H9 (cell line): ENCODE data around the gene CYBB. TPM values are rescaled to one million over a fixed set of nuclear protein-coding genes. Genes with fewer than 3 reads are reported as not detected.

ENCODE experiments used
- DNase-seq: peaks from one replicate; pipeline ENCODE4 v3.0.0-alpha.2; 2017
- H2AFZ ChIP-seq: one replicate; pipeline ENCODE4 v1.6.1; 2013; ENCODE audit warnings: mild to moderate bottlenecking, low read length, control low read depth, moderate library complexity
- H2AK5ac ChIP-seq: 2 replicates; pipeline ENCODE4 v1.6.1; 2013; ENCODE audit warnings: low read length, control low read depth, mixed read lengths; ENCODE audit not compliant: insufficient read length
- H2BK120ac ChIP-seq: one replicate; pipeline ENCODE4 v1.6.1; 2013; ENCODE audit warnings: low read depth, mild to moderate bottlenecking, low read length, control low read depth, inconsistent platforms; ENCODE audit not compliant: poor library complexity, severe bottlenecking
- H2BK12ac ChIP-seq: 2 replicates; pipeline ENCODE4 v1.6.1; 2013; ENCODE audit warnings: low read length, control low read depth, mixed read lengths, low read depth; ENCODE audit not compliant: insufficient read length
- H2BK15ac ChIP-seq: 2 replicates; pipeline ENCODE4 v1.6.1; 2013; ENCODE audit warnings: low read depth, low read length, control low read depth
- H2BK20ac ChIP-seq: one replicate; pipeline ENCODE4 v1.6.1; 2013; ENCODE audit warnings: low read depth, mild to moderate bottlenecking, low read length, control low read depth, inconsistent platforms; ENCODE audit not compliant: poor library complexity, severe bottlenecking
- H2BK5ac ChIP-seq: 2 replicates; pipeline ENCODE4 v1.6.1; 2013; ENCODE audit warnings: low read length, control low read depth, mixed read lengths; ENCODE audit not compliant: insufficient read length
- H3K14ac ChIP-seq: 2 replicates; pipeline ENCODE4 v1.6.1; 2013; ENCODE audit warnings: low read length, control low read depth; ENCODE audit not compliant: insufficient read depth
- H3K18ac ChIP-seq: 2 replicates; pipeline ENCODE4 v1.6.1; 2013; ENCODE audit warnings: low read depth, mild to moderate bottlenecking, mixed read lengths, low read length, control low read depth; ENCODE audit not compliant: insufficient read length
- H3K23ac ChIP-seq: 2 replicates; pipeline ENCODE4 v1.6.1; 2013; ENCODE audit warnings: low read length, control low read depth, mixed read lengths, low read depth; ENCODE audit not compliant: insufficient read length
- H3K23me2 ChIP-seq: 2 replicates; pipeline ENCODE4 v1.6.1; 2013; ENCODE audit warnings: low read depth, mild to moderate bottlenecking, mixed read lengths, low read length, control low read depth; ENCODE audit not compliant: insufficient read length, poor library complexity, severe bottlenecking
- H3K27ac ChIP-seq: 2 replicates; pipeline ENCODE4 v1.5.1; 2013; ENCODE audit warnings: low read length, control low read depth, mixed read lengths, low read depth; ENCODE audit not compliant: insufficient read length
- H3K27me3 ChIP-seq: 2 replicates; pipeline ENCODE4 v1.6.1; 2013; ENCODE audit warnings: low read length, control low read depth, inconsistent platforms; ENCODE audit not compliant: insufficient read depth
- H3K4ac ChIP-seq: 2 replicates; pipeline ENCODE4 v1.6.1; 2013; ENCODE audit warnings: low read depth, mild to moderate bottlenecking, control low read depth, inconsistent platforms, low read length, moderate library complexity
- H3K4me1 ChIP-seq: 2 replicates; pipeline ENCODE4 v1.6.1; 2013; ENCODE audit warnings: low read length, control low read depth, inconsistent platforms; ENCODE audit not compliant: insufficient read depth
- H3K4me2 ChIP-seq: 2 replicates; pipeline ENCODE4 v1.6.1; 2013; ENCODE audit warnings: low read length, control low read depth, mixed read lengths; ENCODE audit not compliant: insufficient read length, insufficient read depth
- H3K56ac ChIP-seq: 2 replicates; pipeline ENCODE4 v1.6.1; 2013; ENCODE audit warnings: low read depth, mild to moderate bottlenecking, mixed read lengths, low read length, control low read depth; ENCODE audit not compliant: insufficient read length
- H3K79me1 ChIP-seq: 2 replicates; pipeline ENCODE4 v1.6.1; 2013; ENCODE audit warnings: low read depth, mild to moderate bottlenecking, moderate library complexity, low read length, control low read depth, inconsistent platforms; ENCODE audit not compliant: insufficient read depth, poor library complexity, severe bottlenecking
- H3K79me2 ChIP-seq: 2 replicates; pipeline ENCODE4 v1.6.1; 2013; ENCODE audit warnings: low read length, control low read depth, inconsistent platforms; ENCODE audit not compliant: insufficient read depth
- H3K9ac ChIP-seq: 2 replicates; pipeline ENCODE4 v1.6.1; 2013; ENCODE audit warnings: low read length, control low read depth, mixed read lengths; ENCODE audit not compliant: insufficient read length; ENCODE audit errors: extremely low read depth
- H3K9me3 ChIP-seq: one replicate; pipeline ENCODE4 v1.6.1; 2013; ENCODE audit warnings: low read depth, low read length, inconsistent platforms; ENCODE audit not compliant: control insufficient read depth
- H3T11ph ChIP-seq: one replicate; pipeline ENCODE4 v1.6.1; 2013; ENCODE audit warnings: mild to moderate bottlenecking, low read length, control low read depth, inconsistent platforms
- H4K20me1 ChIP-seq: one replicate; pipeline ENCODE4 v1.6.1; 2013; ENCODE audit not compliant: control insufficient read depth, insufficient read length, insufficient read depth
- H4K5ac ChIP-seq: 2 replicates; pipeline ENCODE4 v1.6.1; 2013; ENCODE audit warnings: low read depth, mild to moderate bottlenecking, mixed read lengths, low read length, control low read depth; ENCODE audit not compliant: insufficient read length
- H4K8ac ChIP-seq: replicated peaks from 2 replicates; pipeline ENCODE4 v1.6.1; 2013; ENCODE audit warnings: low read length, control low read depth, mixed read lengths, low read depth; ENCODE audit not compliant: insufficient read length
- H4K91ac ChIP-seq: 2 replicates; pipeline ENCODE4 v1.6.1; 2013; ENCODE audit warnings: low read depth, mild to moderate bottlenecking, moderate library complexity, mixed read lengths, low read length, control low read depth; ENCODE audit not compliant: insufficient read length
- H3K27ac Mint-ChIP-seq, 3 experiments: 2 replicates in 2 of 3; 3 replicates in 1 of 3; pipeline ENCODE4 v1.8.0; 2020 to 2021; ENCODE audit warnings: mixed read lengths in 3 of 3, mild to moderate bottlenecking in 1 of 3, moderate library complexity in 1 of 3
- H3K27me3 Mint-ChIP-seq: 2 replicates; pipeline ENCODE4 v1.8.0; 2021; ENCODE audit warnings: low read depth, mild to moderate bottlenecking, moderate library complexity, mixed read lengths
- H3K36me3 Mint-ChIP-seq, 3 experiments: 2 replicates in 2 of 3; 3 replicates in 1 of 3; pipeline ENCODE4 v1.8.0; 2020 to 2021; ENCODE audit warnings: low read depth in 3 of 3, mixed read lengths in 3 of 3; ENCODE audit not compliant: insufficient read depth in 1 of 3
- H3K4me1 Mint-ChIP-seq, 2 experiments: 2 replicates each; pipeline ENCODE4 v1.8.0; 2020; ENCODE audit warnings: mixed read lengths in 2 of 2
- H3K4me3 Mint-ChIP-seq, 2 experiments: 2 replicates in 1 of 2; 3 replicates in 1 of 2; pipeline ENCODE4 v1.8.0; 2020 to 2021; ENCODE audit warnings: mild to moderate bottlenecking in 2 of 2, mixed read lengths in 2 of 2, moderate library complexity in 1 of 2
- H3K9me3 Mint-ChIP-seq, 2 experiments: 2 replicates in 1 of 2; 3 replicates in 1 of 2; pipeline ENCODE4 v1.8.0; 2020; ENCODE audit warnings: mild to moderate bottlenecking in 2 of 2, mixed read lengths in 2 of 2, moderate library complexity in 1 of 2
- total RNA-seq: library from RNA; stranded (reverse); gene quantifications from 2 replicates; pipeline ENCODE4 v1.2.1, GENCODE V29; 2021
- TF ChIP-seq, protein P1 (sequence below): fragments of 200-600 bp; sonication (generic); conservative IDR thresholded peaks from 3 replicates; pipeline ENCODE4 v1.8.0; 2021; ENCODE audit warnings: antibody characterized with exemption, mild to moderate bottlenecking

The CYBB gene
- total RNA-seq, 1 experiment from 2014 or later = 0.07 TPM

DNA sequence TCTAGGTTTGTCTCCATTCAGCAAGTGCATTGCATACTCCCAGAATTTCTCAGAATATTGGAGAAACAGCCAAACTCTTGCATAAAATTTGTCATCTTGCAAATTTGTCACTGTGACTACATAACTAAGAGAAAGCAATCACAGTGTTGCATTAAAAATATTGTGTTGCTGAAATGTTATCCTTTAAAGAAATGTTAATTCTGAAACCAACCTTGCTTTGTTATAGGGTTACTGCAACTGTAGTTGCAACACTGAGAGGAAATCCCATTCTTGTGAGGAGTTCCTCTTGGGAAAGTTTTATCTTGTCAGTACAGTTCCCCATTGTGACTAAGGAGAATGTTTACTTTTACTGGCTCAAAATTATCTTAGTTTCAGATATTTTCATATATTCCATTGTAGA is 20.9 kb downstream of the CYBB start:
- Histone ChIP-seq H3K27ac (no peak overlapping the region), H3K18ac (no peak overlapping the region), H3T11ph (no peak overlapping the region), H2AK5ac (no peak overlapping the region), H3K56ac (no peak overlapping the region), H4K5ac (no peak overlapping the region), H2BK120ac (no peak overlapping the region), H4K20me1 (no peaks in the 10 kb centered on the region), H3K14ac (no peak overlapping the region), H2BK12ac (no peak overlapping the region), H3K9ac (no peak overlapping the region), H3K4me2 (no peak overlapping the region), H3K9me3 (no peaks in the 10 kb centered on the region), H3K4me1 (no peaks in the 10 kb centered on the region), H4K91ac (no peak overlapping the region), H2AFZ (no peak overlapping the region), H3K27me3 (no peaks in the 10 kb centered on the region), H2BK5ac (no peak overlapping the region), H2BK20ac (no peak overlapping the region), H3K23ac (no peak overlapping the region), H2BK15ac (no peak overlapping the region), H3K4ac (no peak overlapping the region), H4K8ac (no peak overlapping the region), H3K79me1 (no peaks in the 10 kb centered on the region), H3K79me2 (no peaks in the 10 kb centered on the region), H3K23me2 (no peaks in the 10 kb centered on the region)
- TF ChIP-seq, protein P1, sequence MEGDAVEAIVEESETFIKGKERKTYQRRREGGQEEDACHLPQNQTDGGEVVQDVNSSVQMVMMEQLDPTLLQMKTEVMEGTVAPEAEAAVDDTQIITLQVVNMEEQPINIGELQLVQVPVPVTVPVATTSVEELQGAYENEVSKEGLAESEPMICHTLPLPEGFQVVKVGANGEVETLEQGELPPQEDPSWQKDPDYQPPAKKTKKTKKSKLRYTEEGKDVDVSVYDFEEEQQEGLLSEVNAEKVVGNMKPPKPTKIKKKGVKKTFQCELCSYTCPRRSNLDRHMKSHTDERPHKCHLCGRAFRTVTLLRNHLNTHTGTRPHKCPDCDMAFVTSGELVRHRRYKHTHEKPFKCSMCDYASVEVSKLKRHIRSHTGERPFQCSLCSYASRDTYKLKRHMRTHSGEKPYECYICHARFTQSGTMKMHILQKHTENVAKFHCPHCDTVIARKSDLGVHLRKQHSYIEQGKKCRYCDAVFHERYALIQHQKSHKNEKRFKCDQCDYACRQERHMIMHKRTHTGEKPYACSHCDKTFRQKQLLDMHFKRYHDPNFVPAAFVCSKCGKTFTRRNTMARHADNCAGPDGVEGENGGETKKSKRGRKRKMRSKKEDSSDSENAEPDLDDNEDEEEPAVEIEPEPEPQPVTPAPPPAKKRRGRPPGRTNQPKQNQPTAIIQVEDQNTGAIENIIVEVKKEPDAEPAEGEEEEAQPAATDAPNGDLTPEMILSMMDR = no peak
- H3K4me1 Mint-ChIP-seq = no peaks in the 10 kb centered on the region
- H3K27ac Mint-ChIP-seq = no peak overlapping the region
- no peak overlapping the region for H3K4me3 Mint-ChIP-seq
- H3K27me3 Mint-ChIP-seq = no peaks in the 10 kb centered on the region
- H3K36me3 Mint-ChIP-seq = no peaks in the 10 kb centered on the region
- peaks cover 39 to 40% of the 10 kb centered on the region in 2 experiments for H3K9me3 Mint-ChIP-seq
- no peak for DNase-seq
